Retina (tissue), 1 donor: ENCODE results near the gene AKAP13.
"Not testable (repeated sequence)": the region's sequence is repeated elsewhere in the genome, so short reads cannot be mapped to it uniquely, and the experiment has no call there.

Experiments
- DNase-seq: peaks from one replicate; pipeline ENCODE4 v3.0.0-alpha.2; 2016

The AKAP13 gene

DNA sequence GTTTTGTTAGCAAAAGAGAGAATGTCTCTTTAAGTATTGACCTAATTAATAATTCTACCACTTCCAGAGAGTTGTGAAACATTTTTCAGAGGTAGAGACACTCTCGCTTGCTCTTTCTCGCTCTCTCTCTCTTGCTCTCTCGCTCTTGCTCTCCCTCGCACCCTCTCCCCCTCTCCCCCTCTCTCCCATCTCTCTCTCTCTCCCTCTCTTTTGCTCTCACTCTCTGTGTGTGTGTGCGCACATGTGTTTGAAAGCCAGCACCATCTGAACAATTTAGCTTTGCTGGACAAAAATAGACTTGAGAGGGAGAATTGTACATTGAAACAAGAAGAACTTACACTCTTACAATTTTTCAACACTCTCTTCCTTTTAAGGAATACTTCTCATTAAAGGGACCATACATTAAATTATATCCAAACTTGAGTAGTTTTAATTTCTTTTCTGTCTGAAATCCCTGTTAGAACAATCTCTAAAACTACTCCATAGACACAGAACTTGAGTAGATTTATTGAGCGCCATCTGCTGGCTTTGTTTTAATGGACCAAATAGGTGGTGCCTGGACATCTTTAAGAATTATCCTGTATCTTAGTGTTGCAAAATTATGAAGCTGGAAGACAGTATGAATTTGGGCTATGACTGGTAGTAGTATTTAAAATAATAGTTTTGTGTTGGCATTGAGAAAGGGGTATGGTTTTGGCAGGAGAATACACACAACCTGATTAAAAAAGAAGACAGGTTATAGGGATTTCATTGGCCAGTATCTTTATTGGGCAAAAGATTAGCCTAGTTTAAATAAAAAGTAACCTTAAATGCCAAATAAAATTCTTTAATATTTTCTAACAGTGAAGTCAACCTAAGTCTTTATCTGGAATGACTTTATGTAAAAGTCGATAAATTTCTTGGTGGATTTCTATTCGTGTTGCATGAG, 124.6 kb downstream of the AKAP13 start:
- DNase-seq, result peak; percentile 26

DNA sequence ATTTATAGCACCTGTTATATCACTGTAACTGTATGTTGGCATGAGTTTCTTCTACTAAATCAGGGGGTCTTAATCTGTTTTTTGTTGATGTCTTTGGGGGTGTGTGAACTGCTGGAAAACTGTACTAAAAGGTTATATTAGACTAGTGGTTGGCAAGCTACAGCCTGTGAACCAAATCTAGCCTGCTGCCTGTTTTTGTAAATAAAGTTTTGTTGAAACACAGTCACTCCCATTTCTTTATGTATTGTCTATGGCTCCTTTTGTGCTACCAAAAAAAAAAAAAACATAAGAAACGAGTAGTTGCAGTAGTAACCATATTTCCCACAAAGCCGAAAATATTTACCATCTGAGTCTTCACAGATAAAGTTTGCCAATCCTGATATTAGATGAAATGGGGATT, 126.7 kb downstream of the AKAP13 start:
- no peak for DNase-seq

DNA sequence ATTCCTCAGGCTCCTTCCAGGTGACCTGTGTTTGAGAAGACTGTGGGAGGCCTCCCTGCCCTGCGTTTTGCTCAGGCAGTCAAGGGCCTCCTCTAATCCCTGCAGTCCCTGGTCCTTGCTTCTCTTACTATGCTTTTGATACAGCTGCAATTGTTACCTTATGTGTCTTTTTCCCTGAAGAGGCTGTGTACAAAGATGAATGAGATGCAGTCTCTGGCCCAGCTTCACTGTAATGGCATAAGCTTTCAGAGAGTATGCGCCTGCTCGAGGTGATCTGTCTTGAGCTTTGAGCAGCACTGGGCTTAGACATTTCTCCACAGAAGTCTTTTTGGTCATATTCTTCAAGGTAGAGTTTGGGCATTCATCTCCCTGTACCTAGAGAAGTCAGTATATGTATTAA, 129.6 kb downstream of the AKAP13 start:
- DNase-seq, result no peak

DNA sequence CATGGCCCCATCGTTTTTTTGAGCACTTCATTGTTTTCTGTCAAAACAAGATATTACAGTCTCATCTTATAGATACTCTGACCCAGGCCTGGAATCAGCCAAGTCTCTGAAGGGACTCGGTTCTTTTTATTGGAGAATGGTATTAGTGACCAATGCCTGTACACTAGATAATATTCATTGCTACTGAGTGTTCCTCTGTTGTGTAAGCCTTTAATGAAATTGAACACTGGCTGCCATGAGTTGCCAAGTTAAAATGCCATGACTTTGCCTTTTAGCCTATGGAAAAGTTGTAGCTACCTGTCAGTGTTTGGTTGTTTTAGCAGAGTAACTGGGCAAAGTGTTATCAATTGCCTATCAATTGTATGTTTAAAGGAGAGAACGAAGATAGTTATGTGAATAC, 134.0 kb downstream of the AKAP13 start:
- no peak for DNase-seq

DNA sequence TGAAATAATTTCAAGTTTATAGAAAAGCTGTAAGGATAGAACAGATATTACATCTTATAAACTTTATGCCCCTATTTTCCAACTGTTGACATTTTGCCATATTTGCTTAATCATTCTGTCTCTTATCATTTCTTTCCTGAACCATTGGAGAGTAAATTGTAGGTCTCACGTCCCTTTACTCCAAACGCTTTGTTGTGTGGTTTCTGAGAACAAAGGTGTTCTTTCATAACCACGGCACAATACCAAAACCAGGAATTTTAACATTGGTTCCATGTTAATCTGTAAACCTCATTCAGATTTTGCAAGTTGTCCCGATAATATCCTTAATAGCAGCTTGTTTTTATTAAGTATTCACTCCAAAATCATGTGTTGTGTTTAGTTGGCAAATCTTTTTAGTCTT, 134.8 kb downstream of the AKAP13 start:
- no peak for DNase-seq

DNA sequence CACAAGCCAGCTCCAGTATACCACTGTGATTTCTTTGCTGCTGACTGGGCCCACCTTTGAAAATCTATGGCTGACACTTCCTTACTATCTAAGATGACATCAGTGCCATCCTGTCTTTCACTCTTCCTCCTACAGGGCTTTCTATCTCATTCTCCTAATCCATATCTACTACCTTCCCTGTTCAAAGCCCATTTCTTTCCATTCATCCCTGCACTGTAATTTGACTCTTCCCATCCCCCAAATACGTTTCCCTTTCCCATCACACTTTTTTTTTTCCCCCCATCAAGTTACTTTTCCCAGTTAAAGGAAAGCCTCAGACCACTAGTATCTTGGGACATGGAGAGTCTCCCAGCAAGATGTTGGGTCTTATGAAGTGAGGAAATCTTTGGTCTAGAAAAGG, 136.7 kb downstream of the AKAP13 start:
- no peak for DNase-seq

DNA sequence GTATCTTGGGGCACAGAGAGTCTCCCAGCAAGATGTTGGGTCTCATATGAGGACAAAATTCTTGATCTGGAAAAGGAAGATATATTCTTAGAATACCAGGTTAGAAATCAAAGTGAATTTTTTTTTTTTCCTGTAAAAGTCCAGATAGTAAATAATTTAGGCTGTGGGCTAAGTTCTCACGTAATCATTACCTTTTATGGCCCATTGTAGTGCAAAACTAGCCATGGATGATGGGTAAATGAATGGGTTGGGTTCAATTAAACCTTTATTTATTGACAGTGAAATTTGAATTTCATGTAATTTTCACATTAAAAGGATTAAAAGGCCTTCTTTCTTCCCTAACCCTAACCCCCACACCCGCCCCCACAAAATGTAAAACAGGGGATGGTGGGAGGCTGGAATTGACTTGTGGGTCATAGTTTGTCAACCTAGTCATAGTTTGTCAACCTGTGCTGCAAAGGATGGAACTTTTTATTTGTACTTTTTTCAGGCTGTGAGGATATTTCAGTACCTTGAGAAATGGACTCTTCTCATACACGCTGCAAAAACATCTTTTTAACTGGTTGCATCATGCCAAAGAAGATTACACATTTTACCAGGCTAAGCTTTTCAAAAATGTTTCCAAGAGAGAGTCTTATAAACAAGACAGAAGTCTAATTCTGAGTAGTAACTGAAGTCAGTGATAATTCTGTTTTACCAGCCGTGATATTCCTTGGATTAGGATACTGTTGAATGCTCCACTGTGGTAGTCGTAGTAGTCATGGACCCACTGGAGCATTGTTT, 138.8 kb downstream of the AKAP13 start:
- DNase-seq, result no peak

DNA sequence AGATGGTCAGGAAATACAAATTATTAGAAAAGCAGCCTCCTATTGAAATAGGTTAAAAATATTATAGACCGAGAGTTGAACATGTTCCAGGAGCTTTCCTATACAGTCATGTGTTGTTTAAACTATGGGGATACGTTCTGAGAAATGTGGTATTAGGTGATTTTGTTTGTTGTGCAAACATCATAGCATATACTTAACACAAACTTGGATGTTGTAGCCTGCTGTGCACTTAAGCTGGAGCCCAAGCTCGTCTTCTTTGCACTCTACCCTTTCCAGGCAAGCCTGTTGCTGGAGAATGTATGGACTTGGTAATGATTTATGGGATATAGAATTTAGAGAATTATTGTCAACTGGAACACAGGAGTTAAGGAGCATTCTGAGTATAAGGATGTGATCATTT, 140.2 kb downstream of the AKAP13 start:
- no peak for DNase-seq

DNA sequence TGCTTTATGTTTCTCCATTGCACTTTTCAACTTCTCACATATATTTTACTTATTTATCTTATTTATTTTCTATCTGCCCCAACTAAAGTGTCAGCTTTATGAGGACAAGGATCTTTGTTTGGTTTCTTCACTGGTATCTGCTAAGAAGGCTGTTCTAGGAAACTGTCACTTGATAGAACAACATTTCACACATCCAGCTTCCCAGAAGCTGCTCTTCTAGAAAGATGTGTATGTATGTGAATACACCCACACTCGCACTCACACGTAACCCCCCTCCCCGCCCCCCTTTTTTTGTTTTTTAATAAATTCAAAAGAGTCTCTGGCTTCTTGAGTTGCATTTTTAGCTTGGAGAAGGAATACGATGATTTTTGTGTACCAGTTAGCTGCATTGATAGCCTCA, 143.1 kb downstream of the AKAP13 start:
- no peak for DNase-seq

DNA sequence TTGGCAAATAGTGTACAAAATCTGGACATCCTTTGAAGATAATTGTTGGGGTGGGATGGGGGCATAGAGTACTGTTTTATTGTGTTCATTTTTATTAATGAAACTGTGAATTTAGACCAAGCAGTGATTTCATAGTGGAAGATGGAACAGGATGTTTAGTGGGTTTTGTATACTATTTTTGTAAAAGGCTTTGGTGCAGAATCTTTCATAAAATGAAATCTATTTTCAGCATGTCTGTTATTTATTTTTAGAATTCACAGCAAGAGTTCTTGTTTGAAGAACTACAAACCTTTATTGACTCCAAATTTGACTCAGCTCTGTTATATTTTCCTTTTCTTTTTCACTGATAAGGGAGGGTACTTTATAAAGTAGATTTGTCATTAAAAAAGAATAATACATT, 145.4 kb downstream of the AKAP13 start:
- no peak for DNase-seq

DNA sequence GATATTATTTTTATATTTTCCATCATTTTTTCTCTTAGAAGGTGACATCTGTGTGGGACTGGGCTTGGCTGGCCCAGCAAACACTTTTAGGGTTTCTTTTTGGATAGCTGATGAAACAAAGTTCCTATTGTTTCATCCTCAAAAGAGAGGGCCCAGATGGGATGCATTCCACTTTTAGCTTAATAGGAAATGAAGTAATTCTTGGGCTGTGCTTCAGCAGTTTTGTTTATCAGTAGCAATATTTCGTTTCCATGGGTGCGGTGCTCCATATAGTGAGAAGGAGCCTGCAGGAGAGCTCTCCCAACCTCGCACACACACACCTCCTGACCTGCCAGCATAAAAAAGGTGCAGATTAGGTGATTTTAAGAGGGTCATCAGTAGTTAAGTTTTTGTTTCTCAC, 147.5 kb downstream of the AKAP13 start:
- no peak for DNase-seq

DNA sequence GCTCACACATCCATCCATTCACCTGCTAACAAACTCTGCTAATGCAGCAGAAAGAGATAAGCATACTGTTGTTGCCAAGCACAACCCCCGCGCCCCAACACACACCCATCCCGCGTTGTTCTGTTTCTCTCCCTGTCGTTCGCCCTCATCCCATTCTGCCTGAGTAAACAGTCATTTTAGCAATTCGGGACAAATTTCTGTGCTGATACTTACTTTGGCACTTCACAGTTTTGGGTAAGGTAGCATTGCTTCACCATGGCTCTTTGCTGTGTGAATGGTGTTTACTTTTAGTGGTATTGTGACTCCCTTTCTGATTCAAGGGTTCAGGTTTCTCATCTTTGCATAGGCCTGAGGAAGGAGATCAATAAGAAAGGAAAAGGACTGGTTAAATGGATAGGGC, 149.7 kb downstream of the AKAP13 start:
- DNase-seq, result no peak

DNA sequence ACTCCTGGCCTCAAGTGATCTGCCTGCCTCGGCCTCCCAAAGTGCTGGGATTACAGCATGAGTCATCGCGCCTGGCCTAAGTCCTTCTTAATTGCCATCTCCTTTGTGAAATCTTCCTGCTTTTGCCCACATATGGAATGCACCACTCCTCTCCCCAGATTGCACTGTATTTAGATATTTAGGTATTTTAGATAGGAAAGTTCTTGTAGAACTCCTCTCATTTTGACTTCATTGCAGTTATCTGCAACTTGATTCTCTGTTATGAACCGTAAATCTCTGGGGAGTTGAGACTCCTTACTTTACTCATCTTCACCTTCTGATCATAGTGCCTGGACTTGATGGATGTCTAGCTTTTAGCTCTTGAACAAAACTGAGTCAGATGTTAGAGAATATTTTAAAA, 150.7 kb downstream of the AKAP13 start:
- DNase-seq, result no peak

DNA sequence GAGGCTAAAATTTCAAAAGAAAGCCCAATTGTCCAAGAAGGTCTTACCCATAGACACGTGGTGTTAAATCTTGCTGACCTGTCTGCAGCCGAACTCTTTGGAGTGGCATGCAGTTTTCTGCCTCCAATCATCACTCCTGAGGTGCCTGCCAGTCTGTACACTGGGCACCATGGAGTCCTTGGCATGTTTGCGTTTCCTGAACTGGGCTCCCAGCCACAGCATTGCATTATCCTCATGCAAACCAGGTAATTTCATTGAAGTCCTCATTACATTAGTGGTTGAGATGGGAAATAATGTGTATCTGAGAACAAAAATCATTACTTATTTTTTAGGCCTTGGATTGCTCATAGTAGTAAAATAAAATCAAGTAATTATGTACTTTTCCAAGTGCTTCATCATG, 152.3 kb downstream of the AKAP13 start:
- no peak for DNase-seq

DNA sequence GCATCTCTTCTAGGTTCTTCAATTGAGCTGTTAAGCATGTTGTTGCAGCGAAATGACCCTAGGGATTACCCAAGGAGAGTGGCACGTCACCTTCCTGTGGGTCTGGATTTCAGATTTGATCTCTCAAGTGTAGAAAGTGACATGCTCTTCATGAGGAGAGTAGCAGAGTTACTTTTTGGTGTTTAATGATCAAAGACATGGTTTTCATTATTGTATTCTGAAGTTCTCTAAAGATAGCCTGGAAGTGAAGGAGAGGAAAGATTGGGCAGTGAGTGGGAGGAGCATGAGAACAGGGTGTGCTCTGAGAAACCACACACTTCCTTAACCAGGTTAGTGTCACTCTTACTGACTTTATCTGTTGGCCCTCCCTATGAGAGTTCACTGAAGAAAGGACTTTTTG, 153.6 kb downstream of the AKAP13 start:
- no peak for DNase-seq

DNA sequence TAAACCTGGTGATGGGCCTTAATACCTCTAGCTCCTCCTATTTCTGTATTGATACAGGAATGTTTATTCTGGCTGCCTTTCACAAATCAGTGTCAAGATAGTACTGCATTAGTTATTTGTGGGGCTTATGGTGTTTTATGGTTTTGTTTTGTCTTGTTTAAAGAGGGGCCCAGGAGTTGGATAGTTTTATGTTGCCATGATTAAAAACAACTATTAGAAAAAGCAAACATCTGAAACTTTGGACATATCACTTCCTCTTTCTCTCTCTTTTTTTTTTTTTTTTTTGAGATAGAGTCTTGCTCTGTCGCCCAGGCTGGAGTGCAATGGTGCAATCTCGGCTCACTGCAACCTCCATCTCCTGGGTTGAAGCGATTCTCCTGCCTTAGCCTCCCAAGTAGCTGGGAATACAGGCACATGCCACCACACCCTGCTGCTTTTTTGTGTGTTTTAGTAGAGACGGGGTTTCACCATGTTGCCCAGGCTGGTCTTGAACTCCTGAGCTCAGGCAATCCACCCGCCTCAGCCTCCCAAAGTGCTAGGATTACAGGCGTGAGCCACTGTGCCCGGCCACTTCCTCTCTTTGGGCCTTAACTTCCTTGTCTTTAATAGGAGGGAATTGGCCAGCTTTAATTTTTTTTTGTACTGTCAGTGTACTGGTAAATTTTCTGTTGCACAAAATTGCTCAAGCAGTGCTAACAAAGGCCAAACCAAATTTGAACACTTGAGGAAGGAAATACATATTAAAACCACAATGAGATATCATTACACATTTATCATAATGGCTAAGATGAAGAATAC, 155.3 kb downstream of the AKAP13 start:
- DNase-seq, result not testable (repeated sequence)

DNA sequence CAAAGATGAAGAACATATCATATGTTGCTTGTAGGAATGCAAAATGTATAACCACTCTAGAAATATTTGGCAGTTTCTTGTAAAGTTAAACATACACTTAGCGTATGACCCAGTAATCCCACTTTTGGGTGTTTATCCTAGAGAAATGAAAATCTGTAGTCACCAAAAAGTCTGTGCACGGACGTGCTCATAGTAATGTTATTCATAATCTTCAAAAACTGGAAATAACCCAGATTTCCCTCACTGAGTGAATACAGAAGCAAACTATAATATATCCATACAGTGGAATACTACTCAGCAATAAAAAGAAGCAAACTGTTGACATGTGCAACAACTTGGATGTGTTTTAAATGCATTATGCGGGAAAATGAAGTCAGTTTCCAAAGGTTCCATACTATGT, 155.9 kb downstream of the AKAP13 start:
- no peak for DNase-seq

DNA sequence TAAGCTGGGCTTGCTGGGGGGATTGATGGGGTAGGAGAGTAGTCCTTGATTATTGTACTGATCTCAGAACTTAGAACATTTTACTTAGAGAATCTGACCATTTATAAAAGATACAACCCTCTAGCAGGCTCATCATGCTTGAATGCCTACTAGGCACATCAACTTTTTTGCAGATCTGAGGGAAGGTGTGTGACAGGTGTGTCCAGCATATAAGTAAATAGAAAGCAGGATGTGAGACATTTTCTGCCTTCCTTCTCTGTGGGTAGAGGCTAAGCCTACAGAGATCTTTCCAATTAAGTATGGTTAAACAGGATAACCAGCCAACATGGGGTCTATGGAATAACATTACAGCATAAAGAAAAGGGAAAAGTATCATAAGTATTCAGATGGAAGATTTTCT, 159.1 kb downstream of the AKAP13 start:
- no peak for DNase-seq

DNA sequence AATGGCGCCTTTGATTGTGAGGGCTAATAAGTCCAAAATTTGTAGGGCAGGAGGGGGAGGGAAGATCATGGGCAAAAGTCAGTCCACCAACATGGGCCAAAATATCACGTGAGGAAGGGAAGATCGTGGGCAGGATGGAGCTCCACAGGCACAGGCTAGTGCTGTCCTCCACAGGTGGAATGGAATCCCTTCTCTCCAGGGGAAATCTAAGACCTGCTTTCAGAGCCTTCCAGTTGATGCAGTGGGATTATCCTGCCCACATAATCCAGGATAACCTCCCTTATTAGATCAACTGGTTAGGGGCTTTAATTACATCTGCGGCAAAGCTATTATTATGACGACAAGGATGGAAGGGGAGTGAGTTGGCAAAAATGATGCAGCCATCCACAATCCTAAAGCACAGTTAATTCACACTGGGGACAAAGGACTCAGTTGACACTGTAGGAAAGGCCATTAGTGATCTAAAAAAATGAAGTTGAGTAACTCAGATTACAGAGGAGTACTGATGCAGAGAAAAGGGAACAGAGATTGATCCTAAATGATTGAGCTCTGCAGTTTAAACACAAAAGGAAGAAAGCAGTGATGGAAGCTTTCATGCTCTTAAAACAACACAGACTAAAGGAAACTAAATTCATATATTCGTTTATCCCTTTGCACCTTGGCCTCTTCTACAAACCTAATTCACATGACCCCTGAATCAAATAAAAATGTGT, 159.8 kb downstream of the AKAP13 start:
- DNase-seq, result no peak

DNA sequence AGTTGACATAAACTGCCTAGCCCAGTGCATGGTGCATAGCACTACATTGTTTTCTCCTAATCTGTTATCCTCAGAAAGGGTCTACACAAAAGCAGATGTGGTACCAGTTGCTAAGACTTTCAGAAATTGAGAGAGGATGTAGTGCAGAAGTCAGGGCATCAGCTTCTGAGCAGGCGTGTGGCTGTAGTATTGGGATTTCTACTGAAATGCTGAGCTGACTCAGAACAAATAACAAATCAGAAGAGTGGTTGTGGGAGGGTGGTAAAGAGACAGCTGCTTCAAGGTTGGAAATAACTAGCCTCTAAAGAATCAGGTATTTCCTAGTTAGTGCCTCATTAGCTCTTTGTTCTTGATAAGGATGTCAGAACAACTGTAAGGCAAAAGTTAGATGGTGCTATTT, 161.3 kb downstream of the AKAP13 start:
- no peak for DNase-seq

DNA sequence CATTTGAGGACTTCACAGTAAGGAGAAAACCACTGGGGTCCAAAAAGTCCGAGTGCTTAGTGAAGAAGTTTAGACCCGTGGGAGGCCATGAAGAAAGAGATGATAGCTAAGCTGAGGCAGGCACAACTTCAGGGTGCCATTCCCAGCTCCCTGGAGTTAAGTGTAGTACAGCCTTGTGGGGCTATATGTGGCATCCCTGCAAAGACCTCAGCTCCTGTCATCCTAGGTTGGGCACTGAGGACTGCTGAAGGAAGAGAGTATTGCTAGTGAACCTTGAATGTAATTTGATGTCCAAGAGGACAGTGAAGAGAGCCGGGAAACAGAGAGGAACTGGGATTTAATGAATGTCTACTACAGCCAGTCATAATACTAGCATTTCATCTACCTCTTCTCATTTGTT, 162.1 kb downstream of the AKAP13 start:
- DNase-seq, result no peak

DNA sequence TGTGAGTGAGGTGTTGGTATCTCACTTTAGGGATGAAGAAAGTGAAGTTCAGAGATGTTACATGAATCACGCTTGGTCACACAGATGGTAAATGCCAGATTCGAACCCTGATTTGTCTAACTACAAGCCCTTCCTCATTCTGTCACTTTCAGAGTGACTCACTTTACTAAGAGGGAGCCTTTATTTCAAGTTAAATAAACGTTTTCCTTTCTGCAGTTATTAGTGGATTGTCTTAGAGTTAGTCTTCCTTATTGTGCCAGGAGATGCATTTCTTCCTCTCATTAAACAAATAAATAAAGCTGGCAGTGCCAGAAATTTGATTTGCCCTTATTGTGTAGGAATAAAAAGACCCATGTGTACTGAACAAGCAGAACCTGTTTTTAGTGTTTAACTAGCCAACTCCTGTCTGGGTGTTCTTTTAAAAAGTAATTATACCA, 162.5 kb downstream of the AKAP13 start:
- no peak for DNase-seq

DNA sequence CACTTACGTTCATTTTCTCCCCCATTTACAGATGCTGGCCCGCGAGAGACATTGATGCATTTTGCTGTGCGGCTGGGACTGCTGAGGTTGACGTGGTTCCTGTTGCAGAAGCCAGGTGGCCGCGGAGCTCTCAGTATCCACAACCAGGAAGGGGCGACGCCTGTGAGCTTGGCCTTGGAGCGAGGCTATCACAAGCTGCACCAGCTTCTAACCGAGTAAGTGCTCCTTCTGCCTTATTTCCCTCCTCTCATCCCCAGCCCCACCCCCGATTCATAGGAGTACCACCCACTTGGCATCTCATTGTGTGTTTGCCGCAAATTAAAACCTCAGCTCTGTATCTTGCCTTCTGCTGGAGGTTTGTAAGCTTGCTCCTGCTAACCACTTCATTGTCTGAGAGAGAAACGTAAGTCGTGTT, 163.3 kb downstream of the AKAP13 start:
- DNase-seq, result no peak
